SK-N-SH (cell line): Measurements from ENCODE around the gene EEF1A2. TPM values are rescaled to one million over a fixed set of nuclear protein-coding genes. Genes with fewer than 3 reads are reported as not detected.

Source experiments
- CTCF ChIA-PET: fragments of 300-600, 350-600 bp; formaldehyde crosslinking; extraction: SDS; loops from one replicate; lab custom pipeline; 2021; lab: Yijun Ruan, JAX
- POLR2A ChIA-PET: fragments of 350-600 bp; sonication (Branson Sonifier 250); formaldehyde crosslinking; extraction: SDS; loops from one replicate; lab custom pipeline; 2020; ENCODE audit warnings: antibody characterized with exemption, inconsistent platforms; lab: Yijun Ruan, JAX
- DNase-seq: peaks from one replicate; pipeline ENCODE4 v3.0.0; 2012
- H2AFZ ChIP-seq: fragments of 200-600 bp; sonication (generic); 2 replicates; pipeline ENCODE4 v1.8.1; 2016; ENCODE audit warnings: antibody characterized with exemption, mild to moderate bottlenecking, low read depth
- H3F3A ChIP-seq: fragments of 200-600 bp; sonication (generic); replicated peaks from 2 replicates; pipeline ENCODE3; 2016; ENCODE audit warnings: antibody characterized with exemption, mild to moderate bottlenecking; ENCODE audit not compliant: insufficient read depth
- H3K27ac ChIP-seq, 2 experiments: fragments of 200-500 bp in 1 of 2; fragments of 200-600 bp in 1 of 2; sonication (Bioruptor generic) in 1 of 2; sonication (generic), shearing (Covaris generic) in 1 of 2; 2 replicates each; pipeline versions ENCODE4 v1.5.1 to v1.6.1; 2014 to 2016; ENCODE audit warnings: low read depth in 2 of 2, inconsistent platforms in 1 of 2, low read length in 1 of 2, mild to moderate bottlenecking in 1 of 2, mixed read lengths in 1 of 2
- H3K27me3 ChIP-seq: fragments of 200-600 bp; sonication (generic), shearing (Covaris generic); 2 replicates; pipeline ENCODE4 v1.6.1; 2016; ENCODE audit warnings: mixed run types; ENCODE audit not compliant: insufficient read depth
- H3K36me3 ChIP-seq, 2 experiments: fragments of 200-500 bp in 1 of 2; fragments of 200-600 bp in 1 of 2; sonication (Bioruptor generic) in 1 of 2; sonication (generic) in 1 of 2; replicated peaks in 1 of 2; 2 replicates each; pipeline versions ENCODE3 to v1.5.1; 2014 to 2016; ENCODE audit warnings: low read length in 1 of 2, mild to moderate bottlenecking in 1 of 2; ENCODE audit not compliant: insufficient read depth in 2 of 2, control insufficient read depth in 1 of 2
- H3K4me1 ChIP-seq, 2 experiments: fragments of 200-500 bp in 1 of 2; fragments of 200-600 bp in 1 of 2; sonication (Bioruptor generic) in 1 of 2; sonication (generic), shearing (Covaris generic) in 1 of 2; 2 replicates each; pipeline versions ENCODE4 v1.5.1 to v1.6.1; 2014 to 2016; ENCODE audit warnings: low read depth in 1 of 2, low read length in 1 of 2, mixed run types in 1 of 2; ENCODE audit not compliant: insufficient read depth in 2 of 2, control insufficient read depth in 1 of 2
- H3K4me2 ChIP-seq: fragments of 200-600 bp; sonication (generic), shearing (Covaris generic); 2 replicates; pipeline ENCODE4 v1.6.1; 2017; ENCODE audit warnings: mixed run types
- H3K4me3 ChIP-seq, 2 experiments: fragments of 200-500 bp in 1 of 2; fragments of 200-600 bp in 1 of 2; sonication (Bioruptor generic) in 1 of 2; sonication (generic), shearing (Covaris generic) in 1 of 2; 2 replicates each; pipeline versions ENCODE4 v1.5.1 to v1.8.1; 2014 to 2016; ENCODE audit warnings: low read depth in 2 of 2, inconsistent platforms in 1 of 2, low read length in 1 of 2, mild to moderate bottlenecking in 1 of 2, mixed read lengths in 1 of 2, moderate library complexity in 1 of 2
- H3K79me2 ChIP-seq: fragments of 200-600 bp; sonication (generic); 2 replicates; pipeline ENCODE4 v1.8.1; 2017; ENCODE audit warnings: mild to moderate bottlenecking; ENCODE audit not compliant: insufficient read depth
- H3K9ac ChIP-seq: fragments of 200-600 bp; sonication (generic); 2 replicates; pipeline ENCODE4 v1.6.1; 2017; ENCODE audit warnings: mixed run types
- H3K9me2 ChIP-seq: fragments of 200-600 bp; sonication (generic); 2 replicates; pipeline ENCODE4 v1.6.1; 2017; ENCODE audit warnings: mixed run types
- H3K9me3 ChIP-seq: fragments of 200-600 bp; sonication (generic); 2 replicates; pipeline ENCODE4 v1.6.1; 2017; ENCODE audit warnings: mixed run types, mild to moderate bottlenecking, moderate library complexity
- H4K20me1 ChIP-seq: fragments of 200-600 bp; sonication (generic); 2 replicates; pipeline ENCODE4 v1.6.1; 2017; ENCODE audit warnings: mild to moderate bottlenecking, mixed run types; ENCODE audit not compliant: insufficient read depth
- EP300 ChIP-seq, 2 experiments: IDR thresholded peaks; 2 replicates each; pipeline versions ENCODE4 v1.4.0 to v1.6.1; 2012; ENCODE audit warnings: borderline replicate concordance in 1 of 2, low read depth in 1 of 2, low read length in 1 of 2
- FOXM1 ChIP-seq: IDR thresholded peaks from 2 replicates; pipeline ENCODE4 v1.4.0; 2012; ENCODE audit warnings: low read depth, mild to moderate bottlenecking
- GABPA ChIP-seq: IDR thresholded peaks from 2 replicates; pipeline ENCODE4 v1.4.0; 2012; ENCODE audit warnings: low read depth, mild to moderate bottlenecking
- IRF3 ChIP-seq: fragments of 150-350 bp; IDR thresholded peaks from 2 replicates; pipeline ENCODE4 v1.6.1; 2016; ENCODE audit warnings: mild to moderate bottlenecking, low read depth, low read length
- NFIC ChIP-seq: IDR thresholded peaks from 2 replicates; pipeline ENCODE4 v1.4.0; 2012; ENCODE audit warnings: borderline replicate concordance
- NRF1 ChIP-seq: IDR thresholded peaks from 2 replicates; pipeline ENCODE4 v1.6.1; 2012; ENCODE audit warnings: low read depth, mild to moderate bottlenecking, low read length
- RCOR1 ChIP-seq: fragments of 150-350 bp; IDR thresholded peaks from 2 replicates; pipeline ENCODE4 v1.6.1; 2017; ENCODE audit warnings: antibody characterized with exemption, low read length
- REST ChIP-seq: IDR thresholded peaks from 2 replicates; pipeline ENCODE4 v1.6.1; 2012; ENCODE audit warnings: mild to moderate bottlenecking, low read depth, low read length, moderate library complexity
- TCF12 ChIP-seq: IDR thresholded peaks from 2 replicates; pipeline ENCODE4 v1.4.0; 2012
- TEAD4 ChIP-seq: IDR thresholded peaks from 2 replicates; pipeline ENCODE4 v1.4.0; 2012; ENCODE audit warnings: mild to moderate bottlenecking, borderline replicate concordance; ENCODE audit not compliant: insufficient read depth
- USF1 ChIP-seq: IDR thresholded peaks from 2 replicates; pipeline ENCODE4 v1.4.0; 2012; ENCODE audit warnings: low read depth, borderline replicate concordance
- USF2 ChIP-seq: fragments of 150-350 bp; IDR thresholded peaks from 2 replicates; pipeline ENCODE4 v1.6.1; 2017; ENCODE audit warnings: antibody characterized with exemption, low read length, low read depth, borderline replicate concordance
- ZBTB33 ChIP-seq: IDR thresholded peaks from 2 replicates; pipeline ENCODE4 v1.4.0; 2012; ENCODE audit warnings: low read depth, borderline replicate concordance
- WGBS: methylation state at CpG from one replicate; pipeline ENCODE4 v1.1.6; 2017; ENCODE audit warnings: low lambda C conversion rate; 5-methylcytosine and 5-hydroxymethylcytosine counted together
- polyA plus RNA-seq, 3 experiments: library from polyadenylated mRNA; depleted of rRNA; stranded (reverse); fragments of >200 nt; gene quantifications; 2 replicates each; pipeline ENCODE4 v1.2.3, GENCODE V29; 2012

Gene EEF1A2
- polyA plus RNA-seq, 1 of the 3 experiments (the other 2 are of a cell fraction): 16.5 TPM

GRCh38 chr20:63542696-63543095 lies 43.8 kb upstream of the EEF1A2 start:
- Histone ChIP-seq H2AFZ (no peak overlapping the region), H3K4me2 (no peak overlapping the region), H3K4me1 (peaks cover 0 to 14% of the 10 kb centered on the region in 2 experiments; a peak in 1 of 4 replicates), H3F3A (no peaks in the 10 kb centered on the region), H3K9me3 (no peaks in the 10 kb centered on the region), H3K27me3 (no peaks in the 10 kb centered on the region), H3K4me3 (no peak overlapping the region), H3K27ac (no peak overlapping the region), H3K9ac (no peak overlapping the region), H3K9me2 (no peaks in the 10 kb centered on the region), H3K36me3 (no peaks in the 10 kb centered on the region), H3K79me2 (no peaks in the 10 kb centered on the region), H4K20me1 (no peaks in the 10 kb centered on the region)
- 86% methylated on average over 3 of the region's 10 CpGs for WGBS
- no peak for TF ChIP-seq IRF3
- no peak for TF ChIP-seq TEAD4
- no peak for TF ChIP-seq TCF12
- TF ChIP-seq RCOR1: no peak
- TF ChIP-seq NFIC: no peak
- TF ChIP-seq NRF1: no peak
- TF ChIP-seq GABPA: no peak
- no peak for TF ChIP-seq USF1
- no peak for TF ChIP-seq EP300 (IDR thresholded peaks at IDR 0.05; ENCODE audit: borderline replicate concordance in 1 of 2, low read depth in 1 of 2, low read length in 1 of 2)
- TF ChIP-seq USF2: no peak
- TF ChIP-seq ZBTB33: no peak
- TF ChIP-seq REST: no peak
- TF ChIP-seq FOXM1: no peak
- ChIA-PET CTCF (interaction anchor here (1.0 to 1.9 kb wide), 6 partner anchors 13 to 431 kb away, joined by 3 to 7 read pairs (median 4); partner anchors contain the start of gene PPDPF), POLR2A (no interaction called here)
- no peak for DNase-seq
